NCI-H2227 (cell line): ENCODE measurements around the gene ALPP.
"Not testable (repeated sequence)": the region's sequence is repeated elsewhere in the genome, so short reads cannot be mapped to it uniquely, and the experiment has no call there.

ENCODE experiments used
- DNase-seq: peaks from one replicate; lab custom pipeline; 2025; ENCODE audit not compliant: unreplicated experiment; lab: John Stamatoyannopoulos, UW

ALPP gene

GRCh38 chr2:232379610-232380590 lies 1.3 kb downstream of the ALPP start:
- DNase-seq = not testable (repeated sequence)

GRCh38 chr2:232381204-232382031 lies 2.9 kb downstream of the ALPP start:
- not testable (repeated sequence) for DNase-seq

GRCh38 chr2:232382331-232383225 lies 4.0 kb downstream of the ALPP start:
- no peak for DNase-seq

GRCh38 chr2:232384466-232384865 lies 5.9 kb downstream of the ALPP start:
- no peak for DNase-seq

- DNase-seq = not testable (repeated sequence)
Observed at GRCh38 chr2:232385058-232385457, 6.5 kb downstream of the ALPP start.

GRCh38 chr2:232385660-232386489 lies 7.3 kb downstream of the ALPP start:
- DNase-seq = no peak

GRCh38 chr2:232386490-232386739 lies 7.9 kb downstream of the ALPP start:
- DNase-seq = no peak

GRCh38 chr2:232386740-232387450 lies 8.3 kb downstream of the ALPP start:
- peak; percentile 38 for DNase-seq

- DNase-seq = no peak
Observed at GRCh38 chr2:232387451-232388171, 9.1 kb downstream of the ALPP start.

- DNase-seq = no peak
Observed at GRCh38 chr2:232388324-232388891, 9.9 kb downstream of the ALPP start.

GRCh38 chr2:232389327-232389726 lies 10.8 kb downstream of the ALPP start:
- DNase-seq = no peak

GRCh38 chr2:232390661-232391060 lies 12.1 kb downstream of the ALPP start:
- no peak for DNase-seq

GRCh38 chr2:232393556-232393955 lies 15.0 kb downstream of the ALPP start:
- DNase-seq = no peak

GRCh38 chr2:232394431-232394830 lies 15.9 kb downstream of the ALPP start:
- not testable (repeated sequence) for DNase-seq

GRCh38 chr2:232395586-232395985 lies 17.0 kb downstream of the ALPP start:
- DNase-seq = no peak

GRCh38 chr2:232396683-232397082 lies 18.1 kb downstream of the ALPP start:
- no peak for DNase-seq

GRCh38 chr2:232398293-232399034 lies 19.9 kb downstream of the ALPP start:
- no peak for DNase-seq
